GM18511 (cell line): Measurements from ENCODE around the gene KCNN3.

Source experiments
- ATAC-seq: cut with Tn5 transposase; IDR thresholded peaks from one replicate; pipeline ENCODE4 v1.9.1; 2021; ENCODE audit warnings: mild to moderate bottlenecking, moderate library complexity; ENCODE audit not compliant: unreplicated experiment

The KCNN3 gene

DNA sequence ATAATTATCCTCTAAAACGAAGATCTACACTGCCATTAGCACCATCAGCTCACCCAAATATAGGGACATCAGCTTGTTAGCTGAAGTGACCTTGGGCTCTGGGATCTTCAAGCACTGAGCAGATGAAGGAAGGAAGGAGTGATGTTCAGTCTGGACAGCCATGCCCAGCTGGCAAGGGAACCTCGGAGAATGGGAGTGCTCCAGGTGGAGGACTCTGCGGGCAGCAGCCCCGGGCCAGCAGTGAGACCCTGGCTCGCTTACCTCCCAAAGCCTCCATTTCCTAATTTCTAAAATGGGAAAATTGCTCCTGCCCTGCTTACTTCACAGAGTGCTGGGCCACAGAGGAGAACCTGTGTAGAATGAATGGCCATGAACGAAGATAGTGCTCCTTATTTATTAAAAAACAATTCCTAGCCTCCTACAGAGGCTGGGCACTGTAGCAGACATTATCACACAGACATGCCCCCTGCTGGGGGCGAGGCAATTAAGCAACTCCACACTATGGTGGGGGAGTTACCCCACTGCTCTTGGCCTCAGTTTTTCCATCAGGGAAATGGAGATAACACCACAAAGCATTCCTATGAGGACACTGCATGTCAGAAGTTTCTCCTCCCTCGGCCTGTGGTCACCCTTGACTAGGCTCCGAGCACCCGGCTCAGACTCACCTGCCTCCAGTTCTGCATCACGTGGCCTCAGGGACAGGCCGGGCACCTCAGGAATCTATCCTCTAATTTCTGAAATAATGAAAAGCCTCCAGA is 117.6 kb downstream of the KCNN3 start:
- no peak for ATAC-seq

- ATAC-seq = no peak
Measured at GRCh38 chr1:154751690-154752089, 118.4 kb downstream of the KCNN3 start.

DNA sequence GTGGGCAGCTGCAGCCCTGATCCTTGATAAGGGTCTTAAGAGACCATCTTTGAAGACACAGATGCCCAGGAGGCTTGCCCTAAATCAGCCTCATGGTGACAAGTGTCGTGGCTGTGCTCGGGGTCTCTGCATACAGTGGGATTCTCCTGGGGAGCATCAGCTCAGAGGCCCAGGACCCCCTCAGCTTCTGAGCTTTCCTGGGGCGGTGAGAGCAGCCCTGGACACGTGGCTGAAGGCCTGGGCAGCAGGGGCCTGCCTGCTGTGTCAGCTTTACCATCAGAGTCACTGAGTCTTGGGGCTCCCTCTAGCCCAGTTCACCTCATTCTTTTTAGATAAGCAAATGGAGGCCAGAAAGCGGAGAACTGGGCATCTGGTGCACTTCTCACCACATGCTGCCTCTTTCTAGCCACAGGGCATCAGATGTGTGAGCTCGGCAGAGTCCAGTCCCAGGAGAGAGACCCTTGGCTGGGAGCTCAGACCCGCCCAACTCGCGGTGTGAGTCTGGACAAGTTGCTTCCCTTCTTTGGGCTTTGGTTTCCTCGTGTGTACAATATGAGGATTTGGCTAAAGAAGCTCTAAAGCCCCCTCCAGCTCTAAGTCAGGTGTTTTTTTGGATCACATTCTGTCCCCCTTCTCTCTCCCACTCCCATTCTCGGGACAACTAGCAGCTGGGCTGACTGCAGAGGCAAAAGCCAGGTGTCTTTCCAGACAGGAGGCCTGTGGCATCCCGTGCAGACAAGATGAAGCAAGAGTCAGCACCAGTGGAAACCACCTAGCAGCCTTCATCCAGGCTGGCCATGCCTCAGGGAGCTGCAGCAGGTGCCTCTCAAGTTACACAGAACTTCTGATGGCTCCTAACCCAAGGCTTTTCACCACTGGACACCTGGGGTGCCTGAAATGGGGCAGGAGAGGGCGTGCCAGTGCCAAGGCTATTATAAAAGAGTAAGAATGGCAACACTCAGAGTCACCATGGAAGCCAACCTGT is 119.1 kb downstream of the KCNN3 start:
- no peak for ATAC-seq

DNA sequence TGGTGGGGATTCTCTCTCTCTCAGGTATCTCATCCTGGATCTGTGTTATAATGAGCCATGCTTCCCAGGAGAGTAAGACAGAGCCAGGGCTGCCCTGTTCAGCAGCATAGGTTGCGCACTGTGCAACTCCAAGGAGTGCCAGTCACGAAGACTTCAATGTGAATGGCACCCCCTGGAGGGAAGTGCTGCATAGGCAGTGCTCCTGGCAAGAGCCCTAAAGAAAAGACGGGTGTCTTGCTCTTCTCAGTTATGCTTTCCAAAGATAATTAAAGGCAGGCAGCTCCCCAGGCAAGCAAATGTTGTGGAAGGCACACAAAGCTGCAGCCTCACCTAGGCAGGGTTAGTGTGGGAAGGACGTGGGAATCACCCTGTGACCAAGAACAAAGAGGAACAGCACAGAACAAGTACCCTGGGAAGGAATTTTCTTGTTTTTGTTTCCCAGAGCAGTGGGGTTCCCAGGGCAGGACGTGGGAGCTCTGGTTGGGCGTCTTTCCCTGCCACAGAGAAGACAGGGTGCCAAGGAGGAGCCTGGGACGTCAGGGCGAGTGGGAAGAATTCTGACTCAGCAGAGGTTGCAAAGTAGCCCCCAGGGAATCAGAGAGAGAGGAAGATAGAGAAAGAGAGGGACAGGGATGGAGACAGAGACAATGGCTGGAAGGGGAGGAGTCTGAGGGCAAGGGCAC is 120.9 kb downstream of the KCNN3 start:
- ATAC-seq = no peak

DNA sequence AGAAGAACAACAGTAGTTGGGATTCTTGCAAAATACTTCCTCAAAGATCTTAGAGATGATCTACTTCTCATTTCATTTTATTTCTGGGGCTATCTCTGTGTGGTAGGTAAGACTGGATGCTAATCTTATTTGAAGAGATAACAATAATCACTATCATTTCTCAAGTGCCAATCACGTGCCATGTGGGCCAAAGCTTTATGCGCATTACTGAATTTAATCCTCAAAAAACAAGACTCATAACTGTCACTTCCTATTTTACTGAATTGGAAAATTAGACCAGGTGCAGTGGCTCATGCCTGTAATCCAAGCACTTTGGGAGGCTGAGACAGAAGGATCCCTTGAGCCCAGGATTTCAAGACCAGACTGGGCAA is 121.7 kb downstream of the KCNN3 start:
- ATAC-seq = peak; percentile 17

GRCh38 chr1:154747740-154748404 is 122.2 kb downstream of the KCNN3 start:
- peak; percentile 84 for ATAC-seq

DNA sequence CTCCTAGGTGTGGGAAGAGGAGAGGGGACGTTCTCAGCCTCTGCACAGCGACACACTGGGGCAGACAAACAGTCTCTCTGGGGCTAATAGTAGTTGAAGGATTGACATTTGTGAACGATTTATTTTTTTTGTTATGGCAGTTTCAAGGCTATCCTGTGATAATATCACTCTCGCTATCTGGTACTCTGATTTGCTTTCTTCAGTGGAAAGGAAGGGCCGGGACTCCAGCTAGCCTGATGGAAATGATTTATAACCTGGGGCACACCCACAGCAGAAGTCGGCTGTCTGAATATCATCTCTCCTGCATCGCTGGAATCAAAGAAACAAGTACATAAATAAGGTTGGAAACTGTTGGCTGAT is 122.7 kb downstream of the KCNN3 start:
- ATAC-seq = no peak

DNA sequence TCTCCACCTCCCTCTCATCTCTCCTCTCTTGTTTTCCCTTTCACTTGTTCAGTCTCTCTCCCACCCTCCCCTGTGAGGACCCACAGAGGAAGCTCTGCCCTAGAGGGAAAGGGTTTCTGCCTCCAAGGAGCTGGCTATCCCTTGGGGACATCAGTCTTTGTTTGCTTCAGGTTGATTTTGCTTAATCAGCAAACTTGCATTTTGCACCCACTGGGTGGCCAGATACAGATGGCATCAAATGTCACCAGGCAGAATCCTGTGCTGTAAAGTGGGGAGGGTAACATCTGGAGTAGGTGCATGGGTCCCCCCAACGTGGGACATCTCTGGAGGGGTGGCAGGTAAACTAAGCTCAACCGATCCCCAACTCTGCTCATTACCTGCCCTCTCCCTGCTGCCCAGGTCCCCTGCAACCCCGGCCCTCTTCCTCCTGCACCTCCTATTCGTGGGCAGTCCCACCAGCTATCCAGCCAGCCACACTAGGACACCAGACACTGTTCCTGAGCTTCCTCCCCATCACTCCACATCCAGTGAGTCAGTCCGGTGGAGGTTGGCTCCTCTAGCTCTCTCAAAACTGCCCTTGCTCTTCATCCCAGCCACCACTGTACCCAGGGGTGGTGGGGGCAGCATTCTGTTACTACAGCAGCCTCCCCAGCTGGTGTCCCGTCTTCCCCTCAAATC is 123.3 kb downstream of the KCNN3 start:
- no peak for ATAC-seq

DNA sequence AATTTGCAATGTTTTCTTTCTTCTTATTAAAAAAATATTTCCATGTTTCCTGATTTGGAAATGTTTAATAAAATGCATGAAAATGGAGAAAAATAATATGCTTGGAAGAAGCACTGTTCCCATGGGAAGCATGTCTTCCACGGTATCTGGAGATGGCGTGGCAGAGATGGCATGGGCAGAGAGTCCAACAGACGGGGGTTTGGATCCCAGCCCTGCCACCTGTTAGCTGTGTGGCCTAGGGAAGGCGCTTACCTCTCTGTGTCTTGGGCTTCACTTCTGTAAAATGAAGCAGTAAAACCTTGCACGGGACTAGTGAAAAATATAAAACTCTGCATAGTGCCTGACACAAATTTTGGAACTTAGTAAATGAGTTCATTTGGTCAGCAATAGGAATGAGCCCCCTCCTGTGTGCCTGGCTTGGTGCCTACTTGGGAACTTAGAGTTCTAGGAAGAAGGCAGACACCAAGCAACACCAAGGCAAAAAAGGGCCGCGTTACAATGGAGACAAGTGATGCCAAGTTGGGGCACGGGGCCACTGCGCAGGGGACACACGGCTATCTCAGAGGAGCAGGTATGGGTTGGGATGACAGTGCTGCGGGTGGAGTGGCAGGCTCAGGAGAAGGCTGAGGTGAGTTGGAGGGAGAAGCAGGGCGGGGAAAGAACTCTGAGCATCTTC is 124.2 kb downstream of the KCNN3 start:
- ATAC-seq = no peak

GRCh38 chr1:154745286-154745731 is 124.8 kb downstream of the KCNN3 start:
- no peak for ATAC-seq

GRCh38 chr1:154744352-154745035 is 125.6 kb downstream of the KCNN3 start:
- no peak for ATAC-seq

DNA sequence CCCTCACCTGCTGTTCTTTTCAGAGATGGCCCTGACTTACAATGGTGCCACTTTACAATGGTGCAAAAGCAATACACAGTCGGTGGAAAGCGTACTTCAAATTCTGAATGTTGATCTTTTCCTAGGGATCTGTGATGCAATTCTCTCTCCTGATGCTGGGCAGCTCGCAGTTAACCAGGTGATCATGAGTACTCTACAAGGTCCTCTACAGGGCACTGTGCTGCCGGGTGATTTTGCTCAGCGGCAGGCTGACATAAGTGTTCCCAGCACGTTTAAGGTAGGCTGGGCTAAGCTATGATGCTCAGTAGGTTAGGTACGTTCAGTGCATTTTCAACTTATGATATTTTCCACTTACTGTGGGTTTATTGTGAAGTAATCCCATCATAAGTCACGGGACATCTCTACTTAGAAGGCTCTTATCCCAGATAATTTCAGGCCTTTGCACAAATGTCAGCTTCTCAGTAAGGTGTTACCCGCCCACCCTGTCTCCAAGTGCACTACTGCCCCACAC is 126.5 kb downstream of the KCNN3 start:
- no peak for ATAC-seq

DNA sequence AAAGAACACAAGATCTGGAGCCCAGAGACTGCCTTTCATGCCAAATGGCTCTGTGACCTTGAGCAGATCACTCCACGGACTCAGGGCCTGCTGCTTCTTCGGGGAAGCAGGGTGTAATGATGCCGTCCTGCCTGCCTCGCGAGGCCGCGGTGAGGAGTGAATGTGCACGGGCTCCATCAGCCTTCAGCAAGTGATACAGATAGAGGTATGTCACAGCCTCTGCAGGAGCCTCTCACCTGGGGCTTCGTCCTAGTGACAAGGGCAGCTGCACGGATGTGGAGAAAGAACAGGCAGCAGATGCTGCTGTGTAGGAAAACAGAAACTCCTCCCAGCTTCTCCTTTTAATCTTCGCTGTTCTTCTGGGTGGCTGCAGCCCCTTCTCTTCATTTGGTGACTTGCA is 127.5 kb downstream of the KCNN3 start:
- ATAC-seq = no peak

- no peak for ATAC-seq
Measured at GRCh38 chr1:154741741-154742495, 128.2 kb downstream of the KCNN3 start.

DNA sequence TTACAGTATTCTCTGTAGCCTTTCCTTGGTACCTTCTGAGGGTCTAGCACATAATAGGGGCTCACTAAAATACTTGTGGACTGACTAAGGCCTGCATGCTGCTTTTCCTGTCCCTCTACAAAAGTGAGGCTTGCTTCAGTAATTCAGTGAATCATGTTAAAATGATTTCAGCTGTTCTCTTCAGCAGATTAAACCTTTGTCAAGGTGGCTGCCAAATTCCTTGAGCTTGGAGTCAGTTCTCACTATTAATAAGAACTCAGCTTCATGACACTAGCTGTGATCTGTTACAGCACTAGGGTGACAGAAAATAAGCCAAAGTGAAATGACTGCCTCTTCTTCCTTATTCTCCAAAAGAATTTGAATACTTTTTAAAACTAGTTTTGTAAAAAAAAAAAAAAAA is 128.8 kb downstream of the KCNN3 start:
- no peak for ATAC-seq

DNA sequence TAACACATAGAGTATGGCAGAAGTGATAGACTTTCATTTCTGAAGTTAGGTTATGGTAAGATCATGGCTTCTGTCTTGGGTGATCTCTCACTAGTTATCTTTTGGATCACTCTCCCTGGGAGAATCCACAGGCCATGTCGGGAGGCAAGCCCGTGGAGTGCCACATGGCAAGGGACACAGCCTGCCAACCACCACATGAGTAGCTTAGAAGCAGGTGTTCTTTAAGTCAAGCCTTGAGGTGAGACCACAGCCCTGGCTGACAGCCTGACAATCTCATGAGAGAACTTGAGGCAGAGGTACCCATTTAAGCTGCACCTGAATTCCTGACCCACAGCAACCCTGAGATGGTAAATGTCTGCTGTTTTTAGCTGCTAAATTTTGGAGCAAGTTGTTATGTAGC is 130.4 kb downstream of the KCNN3 start:
- no peak for ATAC-seq

GRCh38 chr1:154736841-154737240 is 133.2 kb downstream of the KCNN3 start:
- no peak for ATAC-seq

DNA sequence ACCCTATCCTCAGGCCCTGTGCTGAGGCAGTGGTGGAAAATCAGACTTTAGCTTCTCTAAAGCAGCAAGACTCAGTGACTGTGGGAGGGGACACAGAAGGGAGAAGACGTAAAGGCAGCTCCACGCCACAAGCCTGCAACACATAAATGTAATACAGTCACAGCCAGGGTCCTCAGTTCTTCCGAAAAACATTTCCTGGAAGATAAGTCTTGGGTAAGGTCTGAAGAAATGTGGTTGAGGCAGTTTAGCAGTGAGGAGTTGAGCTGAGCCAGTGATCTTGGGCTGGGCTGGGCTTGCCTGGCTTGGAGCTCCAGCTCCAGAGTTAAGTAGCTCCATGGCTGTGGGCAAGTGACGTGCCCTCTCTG is 134.3 kb downstream of the KCNN3 start:
- no peak for ATAC-seq
